PC-9 (cell line): ENCODE data around the gene AP3B1. TPM values are rescaled to one million over a fixed set of nuclear protein-coding genes. Genes with fewer than 3 reads are reported as not detected.

Source experiments
- BruUV-seq: library from RNA; stranded (reverse); fragments of 400-500 nt; replicated peaks from 2 replicates; lab custom pipeline; 2021; lab: Mats Ljungman, UMichigan
- CTCF ChIA-PET: fragments of 300-600 bp; sonication (Branson Sonifier 250); formaldehyde crosslinking; loops from one replicate; lab custom pipeline; 2022; ENCODE audit warnings: antibody characterized with exemption; lab: Charles Lee
- POLR2A ChIA-PET: fragments of 300-600 bp; sonication (Branson Sonifier 250); formaldehyde crosslinking; loops from one replicate; lab custom pipeline; 2022; ENCODE audit warnings: antibody characterized with exemption; ENCODE audit not compliant: unreplicated experiment; lab: Charles Lee
- DNase-seq, 2 experiments: peaks; one replicate each; pipeline versions ENCODE4 v3.0.0 to v3.0.0-alpha.2; 2015 to 2022; ENCODE audit warnings: mixed read lengths in 1 of 2
- H2AFZ ChIP-seq: fragments of 200-600 bp; sonication (generic); 2 replicates; pipeline ENCODE4 v1.8.1; 2017; ENCODE audit warnings: antibody characterized with exemption
- H3F3A ChIP-seq: fragments of 200-600 bp; sonication (generic); 2 replicates; pipeline ENCODE4 v1.8.1; 2017; ENCODE audit warnings: antibody characterized with exemption, mild to moderate bottlenecking, low read depth; ENCODE audit not compliant: insufficient read depth
- H3K27ac ChIP-seq: fragments of 200-600 bp; sonication (generic); 2 replicates; pipeline ENCODE4 v1.6.1; 2016; ENCODE audit warnings: mixed run types
- H3K27me3 ChIP-seq: fragments of 200-600 bp; sonication (generic); 2 replicates; pipeline ENCODE4 v1.6.1; 2016; ENCODE audit warnings: low read depth, mixed run types; ENCODE audit not compliant: insufficient read depth
- H3K36me3 ChIP-seq: fragments of 200-600 bp; sonication (generic); 2 replicates; pipeline ENCODE4 v1.6.1; 2016; ENCODE audit warnings: low read depth, mixed run types
- H3K4me1 ChIP-seq: fragments of 200-600 bp; sonication (generic); replicated peaks from 2 replicates; pipeline ENCODE4 v1.6.1; 2016; ENCODE audit warnings: mixed run types; ENCODE audit not compliant: insufficient read depth
- H3K4me2 ChIP-seq: fragments of 200-600 bp; sonication (generic); 2 replicates; pipeline ENCODE4 v1.6.1; 2017; ENCODE audit warnings: mixed run types
- H3K4me3 ChIP-seq: fragments of 200-600 bp; sonication (generic); 2 replicates; pipeline ENCODE4 v1.6.1; 2016; ENCODE audit warnings: mixed run types
- H3K79me2 ChIP-seq: fragments of 200-600 bp; sonication (generic); 2 replicates; pipeline ENCODE4 v1.6.1; 2017; ENCODE audit warnings: low read depth, mixed run types
- H3K9me2 ChIP-seq: fragments of 200-600 bp; sonication (generic); 2 replicates; pipeline ENCODE4 v1.8.1; 2017; ENCODE audit warnings: mild to moderate bottlenecking; ENCODE audit not compliant: insufficient read depth
- H3K9me3 ChIP-seq: fragments of 200-600 bp; sonication (generic); 2 replicates; pipeline ENCODE4 v1.8.1; 2016; ENCODE audit warnings: low read depth; ENCODE audit not compliant: insufficient read depth
- H4K20me1 ChIP-seq: fragments of 200-600 bp; sonication (generic); 2 replicates; pipeline ENCODE4 v1.8.1; 2017; ENCODE audit not compliant: insufficient read depth
- CTCF ChIP-seq: fragments of 200-600 bp; sonication (generic); conservative IDR thresholded peaks from 2 replicates; pipeline ENCODE4 v1.6.1; 2017; ENCODE audit warnings: mixed run types, antibody characterized with exemption, mild to moderate bottlenecking, moderate library complexity
- EZH2 ChIP-seq: fragments of 200-600 bp; sonication (generic); IDR thresholded peaks from 2 replicates; pipeline ENCODE4 v1.8.0; 2017; ENCODE audit warnings: antibody characterized with exemption, low read depth
- intact Hi-C: fragments of 100-400 bp; cut with micrococcal nuclease; formaldehyde crosslinking; loops from one replicate; pipeline ENCODE4 v1.10.0; 2022; ENCODE audit not compliant: unreplicated experiment
- total RNA-seq: library from RNA; stranded (reverse); gene quantifications from 2 replicates; pipeline ENCODE4 v1.2.3, GENCODE V29; 2021

The AP3B1 gene
- total RNA-seq, 1 experiment from 2014 or later: 44.0 TPM

GRCh38 chr5:78062645-78063044 lies 231.9 kb downstream of the AP3B1 start:
- H3K27me3 ChIP-seq: no peaks in the 10 kb centered on the region
- POLR2A ChIA-PET: no interaction called here
- H3K36me3 ChIP-seq: no peaks in the 10 kb centered on the region

GRCh38 chr5:78060421-78060820 lies 234.1 kb downstream of the AP3B1 start:
- no peak overlapping the region for H3K4me2 ChIP-seq
- H3K9me3 ChIP-seq: no peaks in the 10 kb centered on the region
- H3K9me2 ChIP-seq: no peaks in the 10 kb centered on the region; the same call in 1 of the 2 replicates
- H3F3A ChIP-seq: no peaks in the 10 kb centered on the region
- no peak overlapping the region for H3K27ac ChIP-seq
- CTCF ChIA-PET: no interaction called here
- H3K4me3 ChIP-seq: no peak overlapping the region
- H3K27me3 ChIP-seq: no peaks in the 10 kb centered on the region
- no TSS peak for BruUV-seq
- no peak for DNase-seq
- no peaks in the 10 kb centered on the region for H3K36me3 ChIP-seq
- no peaks in the 10 kb centered on the region for H3K4me1 ChIP-seq
- TF ChIP-seq CTCF (no peak), EZH2 (no peak)
- no peaks in the 10 kb centered on the region for H3K79me2 ChIP-seq
- H2AFZ ChIP-seq: no peak overlapping the region
- intact Hi-C loops: no loop called here
- POLR2A ChIA-PET: no interaction called here
- H4K20me1 ChIP-seq: 0 out of 2 replicates have a peak, but pooled peaks cover 5% of the 10 kb centered on the region

More at GRCh38 chr5:78062645-78063044, 231.9 kb downstream of the AP3B1 start:
- no peaks in the 10 kb centered on the region; the same call in 1 of the 2 replicates for H3K9me2 ChIP-seq
- H3K4me3 ChIP-seq: no peak overlapping the region
- no peak overlapping the region for H3K4me2 ChIP-seq
- H3K4me1 ChIP-seq: no peaks in the 10 kb centered on the region
- TF ChIP-seq EZH2: no peak
- H2AFZ ChIP-seq: no peak overlapping the region
- no peaks in the 10 kb centered on the region for H4K20me1 ChIP-seq
- H3K27ac ChIP-seq: no peak overlapping the region
- CTCF ChIA-PET: no interaction called here
- intact Hi-C loops: no loop called here
- BruUV-seq: no TSS peak
- no peak for DNase-seq
- H3F3A ChIP-seq: no peaks in the 10 kb centered on the region
- no peaks in the 10 kb centered on the region for H3K79me2 ChIP-seq
- no peaks in the 10 kb centered on the region for H3K9me3 ChIP-seq

GRCh38 chr5:78058625-78059024 lies 235.9 kb downstream of the AP3B1 start:
- ChIA-PET POLR2A (no interaction called here), CTCF (no interaction called here)
- no peaks in the 10 kb centered on the region for H3F3A ChIP-seq
- TF ChIP-seq CTCF (no peak), EZH2 (no peak)
- H3K4me3 ChIP-seq: no peak overlapping the region
- H3K36me3 ChIP-seq: no peaks in the 10 kb centered on the region
- no peaks in the 10 kb centered on the region for H3K9me3 ChIP-seq
- no peaks in the 10 kb centered on the region for H3K27me3 ChIP-seq
- no peak overlapping the region for H3K4me2 ChIP-seq
- H3K27ac ChIP-seq: no peak overlapping the region
- DNase-seq: no peak
- H3K4me1 ChIP-seq: no peaks in the 10 kb centered on the region
- H2AFZ ChIP-seq: no peak overlapping the region
- H4K20me1 ChIP-seq: 0 out of 2 replicates have a peak, but pooled peaks cover 5% of the 10 kb centered on the region
- intact Hi-C loops: no loop called here
- H3K79me2 ChIP-seq: no peaks in the 10 kb centered on the region
- no peaks in the 10 kb centered on the region; the same call in 1 of the 2 replicates for H3K9me2 ChIP-seq
- no TSS peak for BruUV-seq
